ENCODE results near the gene PICALM.

The PICALM gene

GRCh38 chr11:86063536-86063935 lies 5.3 kb downstream of the PICALM start:
- no peak overlapping the region for H3K4me3 ChIP-seq (ENCODE audit: control insufficient read depth, low read depth, low read length)
- TF ChIP-seq, protein P1, sequence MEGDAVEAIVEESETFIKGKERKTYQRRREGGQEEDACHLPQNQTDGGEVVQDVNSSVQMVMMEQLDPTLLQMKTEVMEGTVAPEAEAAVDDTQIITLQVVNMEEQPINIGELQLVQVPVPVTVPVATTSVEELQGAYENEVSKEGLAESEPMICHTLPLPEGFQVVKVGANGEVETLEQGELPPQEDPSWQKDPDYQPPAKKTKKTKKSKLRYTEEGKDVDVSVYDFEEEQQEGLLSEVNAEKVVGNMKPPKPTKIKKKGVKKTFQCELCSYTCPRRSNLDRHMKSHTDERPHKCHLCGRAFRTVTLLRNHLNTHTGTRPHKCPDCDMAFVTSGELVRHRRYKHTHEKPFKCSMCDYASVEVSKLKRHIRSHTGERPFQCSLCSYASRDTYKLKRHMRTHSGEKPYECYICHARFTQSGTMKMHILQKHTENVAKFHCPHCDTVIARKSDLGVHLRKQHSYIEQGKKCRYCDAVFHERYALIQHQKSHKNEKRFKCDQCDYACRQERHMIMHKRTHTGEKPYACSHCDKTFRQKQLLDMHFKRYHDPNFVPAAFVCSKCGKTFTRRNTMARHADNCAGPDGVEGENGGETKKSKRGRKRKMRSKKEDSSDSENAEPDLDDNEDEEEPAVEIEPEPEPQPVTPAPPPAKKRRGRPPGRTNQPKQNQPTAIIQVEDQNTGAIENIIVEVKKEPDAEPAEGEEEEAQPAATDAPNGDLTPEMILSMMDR (IDR thresholded peaks at IDR 0.05; ENCODE audit: control insufficient read depth, insufficient read depth, low read depth, low read length, missing control alignments) = no peak
- no peak for DNase-seq (ENCODE audit: low read depth)

GRCh38 chr11:86062719-86063118 lies 6.2 kb downstream of the PICALM start:
- no peak overlapping the region for H3K4me3 ChIP-seq (ENCODE audit: control insufficient read depth, low read depth, low read length)
- TF ChIP-seq, protein P1 (IDR thresholded peaks at IDR 0.05; ENCODE audit: control insufficient read depth, insufficient read depth, low read depth, low read length, missing control alignments) = no peak
- DNase-seq (ENCODE audit: low read depth) = no peak

DNA sequence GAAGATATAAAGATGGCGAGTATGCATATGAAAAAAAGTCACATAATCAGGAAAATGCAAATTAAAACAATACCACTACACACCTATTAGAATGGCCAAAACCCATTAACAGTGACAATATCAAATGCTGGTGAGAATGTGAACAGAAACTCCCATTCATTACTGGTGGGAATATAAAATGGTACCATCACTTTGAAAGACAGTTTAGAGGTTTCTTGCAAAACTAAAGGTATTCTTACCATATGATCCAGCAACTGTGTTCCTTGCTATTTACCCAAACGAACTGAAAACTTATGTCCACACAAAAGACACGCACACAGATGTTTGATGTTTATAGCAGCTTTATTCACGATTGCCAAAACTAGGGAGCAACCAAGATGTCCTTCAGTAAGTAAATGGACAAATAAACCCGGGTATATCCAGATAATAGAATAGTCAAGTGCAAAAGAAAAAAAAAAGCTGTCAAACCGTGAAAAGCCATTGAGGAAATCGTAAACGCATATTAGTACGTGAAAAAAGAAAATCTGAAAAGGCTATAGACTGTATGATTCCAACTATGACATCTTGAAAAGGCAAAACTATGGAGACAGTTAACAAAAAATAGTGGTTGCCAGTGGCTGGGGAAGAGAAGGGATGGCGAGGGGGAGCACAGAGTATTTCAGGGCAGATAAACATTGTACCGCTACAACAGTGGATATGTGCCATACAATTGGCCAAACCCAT lies 7.2 kb downstream of the PICALM start:
- H3K4me3 ChIP-seq (ENCODE audit: control insufficient read depth, low read depth, low read length) = no peak overlapping the region
- no peak for DNase-seq (ENCODE audit: low read depth)
- TF ChIP-seq, protein P1 (IDR thresholded peaks at IDR 0.05; ENCODE audit: control insufficient read depth, insufficient read depth, low read depth, low read length, missing control alignments) = no peak

DNA sequence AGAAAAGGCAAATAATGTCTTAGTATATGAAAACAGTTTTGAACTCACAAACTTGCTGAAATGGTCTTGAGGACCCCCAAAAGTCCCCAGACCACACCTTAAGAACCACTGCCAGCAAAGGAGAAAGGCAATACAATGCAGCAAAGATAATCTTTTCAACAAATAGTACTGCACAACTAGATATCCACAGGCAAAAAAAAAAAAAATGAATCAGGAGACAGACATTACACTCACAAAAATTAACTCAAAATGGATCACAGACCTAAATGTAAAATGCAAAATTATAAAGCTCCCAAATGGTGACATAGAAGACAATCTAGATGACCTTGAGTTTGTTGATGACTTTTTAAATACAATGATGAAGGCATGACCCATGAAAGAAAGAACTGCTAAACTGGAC lies 8.3 kb downstream of the PICALM start:
- DNase-seq (ENCODE audit: low read depth) = no peak
- H3K4me3 ChIP-seq (ENCODE audit: control insufficient read depth, low read depth, low read length) = no peak overlapping the region
- TF ChIP-seq, protein P1 (IDR thresholded peaks at IDR 0.05; ENCODE audit: control insufficient read depth, insufficient read depth, low read depth, low read length, missing control alignments) = no peak

- DNase-seq (ENCODE audit: low read depth) = no peak
- H3K4me3 ChIP-seq (ENCODE audit: control insufficient read depth, low read depth, low read length) = no peak overlapping the region
- TF ChIP-seq, protein P1 (IDR thresholded peaks at IDR 0.05; ENCODE audit: control insufficient read depth, insufficient read depth, low read depth, low read length, missing control alignments) = no peak
These were observed 10.5 kb downstream of the PICALM start for GRCh38 chr11:86058360-86058759.

- no peak overlapping the region for H3K4me3 ChIP-seq (ENCODE audit: control insufficient read depth, low read depth, low read length)
- TF ChIP-seq, protein P1 (IDR thresholded peaks at IDR 0.05; ENCODE audit: control insufficient read depth, insufficient read depth, low read depth, low read length, missing control alignments) = no peak
- no peak for DNase-seq (ENCODE audit: low read depth)
These were observed 12.5 kb downstream of the PICALM start for GRCh38 chr11:86056351-86056854.

Measured in AG09309 (cell line).